ENCODE results near the gene AKAP17A. TPM values are rescaled to one million over a fixed set of nuclear protein-coding genes. Genes with fewer than 3 reads are reported as not detected.

Gene AKAP17A
- 100 to 1,000 TPM in 2 of 4 donors, 10 to 100 TPM in 2; 53.7 to 134 (median 97.7) TPM for total RNA-seq

GRCh38 chrX:1591102-1591862 lies at the start of gene AKAP17A:
TSS of gene AKAP17A (plus strand) at chrX:1591604. CDS start at chrX:1593463, 1,859 bp downstream.
- Histone ChIP-seq H3K4me3 (peak within 1 kb of the TSS; percentile 89 to 99 (median 96)), H3K27ac (peak within 1 kb of the TSS; percentile 86 to 96 (median 94)), H3K4me1 (peaks cover 4 to 22% (median 14%) of the 10 kb centered on the region in 4 donors), H3K27me3 (no peaks in the 10 kb centered on the region), H3K9me3 (no peaks in the 10 kb centered on the region), H3K36me3 (peaks cover 0 to 19% (median 9%) of the 10 kb centered on the region in 4 donors)
- no peak for TF ChIP-seq EP300 (IDR thresholded peaks at IDR 0.05; ENCODE audit: low read depth)
- TF ChIP-seq CTCF (IDR thresholded peaks at IDR 0.05), result no peak
- TF ChIP-seq POLR2A (IDR thresholded peaks at IDR 0.05), result peak; percentile 61
- peak; percentile 84 to 91 (median 88) for TF ChIP-seq POLR2AphosphoS5 (IDR thresholded peaks at IDR 0.05)
- DNase-seq, result peak; percentile 98
- intact Hi-C loops (cut with DNase I; ENCODE audit: low total_unique reads) (loop anchor here (5.0 kb wide), 1 partner anchor 1204 kb away; the partner anchor contains the start of gene PPP2R3B), in situ Hi-C loops (cut with MboI; ENCODE audit: low pct_ligation_motif_present in 1 of 4, low pct_unique_long_range_greater_than_20kb in 1 of 4, low sequenced_read_pairs in 3 of 4) (loop anchor here in 2 of 4 donors (10.0 to 25.0 kb wide), 3 partner anchors 129 to 204 kb away; partner anchors contain the start of genes ASMTL (in 2 of the 2) and SLC25A6 (in 1 of the 2))
- WGBS, 2 donors (ENCODE audit: low coverage in 1 of 2), result 0 to 3% methylated on average over 1 to 37 of the region's 66 CpGs

- no peak for TF ChIP-seq POLR2A (IDR thresholded peaks at IDR 0.05)
- no peak for TF ChIP-seq POLR2AphosphoS5 (IDR thresholded peaks at IDR 0.05)
- TF ChIP-seq EP300 (IDR thresholded peaks at IDR 0.05; ENCODE audit: low read depth), result no peak
- no peak for TF ChIP-seq CTCF (IDR thresholded peaks at IDR 0.05)
- no peak for DNase-seq
- intact Hi-C loops (cut with DNase I; ENCODE audit: low total_unique reads), result no loop called here
Observed at GRCh38 chrX:1542994-1543725, 48.2 kb upstream of the AKAP17A start.

GRCh38 chrX:1545776-1546408 lies 45.5 kb upstream of the AKAP17A start:
- Histone ChIP-seq H3K4me1 (no peaks in the 10 kb centered on the region), H3K27ac (no peak overlapping the region), H3K4me3 (no peak overlapping the region), H3K27me3 (no peaks in the 10 kb centered on the region), H3K36me3 (no peaks in the 10 kb centered on the region), H3K9me3 (no peaks in the 10 kb centered on the region)
- in situ Hi-C loops (cut with MboI; ENCODE audit: low pct_ligation_motif_present in 1 of 4, low pct_unique_long_range_greater_than_20kb in 1 of 4, low sequenced_read_pairs in 3 of 4), result no loop called here
- TF ChIP-seq CTCF (IDR thresholded peaks at IDR 0.05) (no peak), POLR2A (IDR thresholded peaks at IDR 0.05) (no peak), EP300 (IDR thresholded peaks at IDR 0.05; ENCODE audit: low read depth) (no peak), POLR2AphosphoS5 (IDR thresholded peaks at IDR 0.05) (no peak)
- intact Hi-C loops (cut with DNase I; ENCODE audit: low total_unique reads), result no loop called here
- 87 to 93% methylated on average over 2 of the region's 2 CpGs for WGBS, 2 donors (ENCODE audit: low coverage in 1 of 2)
- DNase-seq, result no peak

More at GRCh38 chrX:1542994-1543725, 48.2 kb upstream of the AKAP17A start:
- no peak overlapping the region for H3K27ac ChIP-seq
- WGBS, 2 donors (ENCODE audit: low coverage in 1 of 2), result 91 to 94% methylated on average over 16 to 22 of the region's 22 CpGs
- H3K27me3 ChIP-seq, result no peaks in the 10 kb centered on the region
- H3K4me1 ChIP-seq, result no peaks in the 10 kb centered on the region
- no peaks in the 10 kb centered on the region for H3K36me3 ChIP-seq
- in situ Hi-C loops (cut with MboI; ENCODE audit: low pct_ligation_motif_present in 1 of 4, low pct_unique_long_range_greater_than_20kb in 1 of 4, low sequenced_read_pairs in 3 of 4), result no loop called here
- H3K4me3 ChIP-seq, result no peak overlapping the region
- no peaks in the 10 kb centered on the region for H3K9me3 ChIP-seq

Data from transverse colon (tissue), 4 donors.